Measurements from ENCODE around the gene GBA3.

Gene GBA3

DNA sequence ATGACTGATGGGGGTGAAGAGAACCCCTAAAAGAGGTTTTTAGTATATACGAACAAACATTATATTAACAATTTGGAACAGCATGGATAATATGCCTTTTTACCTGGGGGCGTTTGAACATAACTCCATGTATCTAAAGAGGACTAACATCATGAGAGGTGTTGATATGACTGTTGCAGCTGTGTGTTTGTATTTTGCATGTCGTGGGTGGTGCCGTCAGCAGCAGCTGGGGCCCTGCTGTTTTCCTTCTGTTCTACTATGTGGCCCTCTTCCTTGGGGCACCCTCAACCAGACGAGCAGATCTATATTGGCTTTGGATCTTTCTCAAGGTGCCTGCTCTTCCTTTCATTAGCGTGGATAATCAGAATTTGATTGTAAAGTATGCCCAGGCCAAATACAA lies 11.2 kb downstream of the GBA3 start:
- H3K27ac ChIP-seq (ENCODE audit: low read depth, low read length): no peak overlapping the region
- H3K9ac ChIP-seq (ENCODE audit: low read length): no peak overlapping the region
- H3K9me3 ChIP-seq (ENCODE audit: low read length): no peaks in the 10 kb centered on the region
- H3K4me1 ChIP-seq (ENCODE audit: insufficient read depth, low read length): no peaks in the 10 kb centered on the region
- H3K4me3 ChIP-seq (ENCODE audit: low read depth in 1 of 2, low read length in 2 of 2): no peak overlapping the region
- no peaks in the 10 kb centered on the region for H3K36me3 ChIP-seq (ENCODE audit: insufficient read depth, low read length)
- H3K27me3 ChIP-seq (ENCODE audit: control insufficient read depth in 1 of 2, insufficient read depth in 2 of 2, low read length in 2 of 2): no peaks in the 10 kb centered on the region

DNA sequence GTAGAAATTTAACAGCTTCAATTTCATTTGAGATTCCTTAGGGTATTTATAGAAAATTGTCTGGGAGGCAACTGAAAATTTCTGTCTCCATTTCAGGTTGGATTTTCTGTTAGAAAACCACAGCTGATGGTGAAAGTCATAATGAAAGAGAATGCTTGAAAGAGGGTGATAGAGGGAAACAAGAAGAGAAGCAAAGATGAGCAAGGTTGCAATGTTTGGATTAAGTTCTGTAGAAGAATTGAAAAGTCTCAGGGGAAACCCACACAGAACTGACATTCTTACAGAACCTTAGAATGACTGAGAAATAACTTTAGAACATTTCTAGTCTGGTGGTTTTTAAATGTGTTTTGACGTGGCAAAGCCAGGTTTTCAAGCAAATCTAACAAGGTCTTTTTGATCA lies 14.7 kb downstream of the GBA3 start:
- Histone ChIP-seq H3K27ac (ENCODE audit: low read depth, low read length) (no peak overlapping the region), H3K36me3 (ENCODE audit: insufficient read depth, low read length) (no peaks in the 10 kb centered on the region), H3K27me3 (ENCODE audit: control insufficient read depth in 1 of 2, insufficient read depth in 2 of 2, low read length in 2 of 2) (no peaks in the 10 kb centered on the region), H3K4me1 (ENCODE audit: insufficient read depth, low read length) (no peaks in the 10 kb centered on the region), H3K9me3 (ENCODE audit: low read length) (no peaks in the 10 kb centered on the region), H3K4me3 (ENCODE audit: low read depth in 1 of 2, low read length in 2 of 2) (no peak overlapping the region), H3K9ac (ENCODE audit: low read length) (no peak overlapping the region)

DNA sequence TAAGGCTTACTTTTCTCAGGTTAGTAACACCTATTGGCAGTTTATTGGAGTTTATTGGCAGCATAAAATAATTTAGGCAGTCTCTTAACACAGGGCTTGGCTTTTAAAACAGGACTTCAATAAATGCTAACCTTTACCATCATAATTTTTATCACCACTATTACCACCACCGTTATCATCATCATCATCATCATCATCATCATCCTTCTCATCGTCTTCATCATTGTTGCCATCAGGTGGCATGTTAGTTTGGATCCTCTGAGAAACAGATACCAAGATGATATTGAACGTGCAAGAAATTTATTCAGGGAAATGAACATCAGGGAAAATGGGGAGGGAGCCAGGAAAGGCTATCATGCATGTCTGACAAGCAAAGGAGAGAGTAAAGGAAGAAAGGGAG lies 16.2 kb downstream of the GBA3 start:
- Histone ChIP-seq H3K4me3 (ENCODE audit: low read depth in 1 of 2, low read length in 2 of 2) (no peak overlapping the region), H3K27me3 (ENCODE audit: control insufficient read depth in 1 of 2, insufficient read depth in 2 of 2, low read length in 2 of 2) (no peaks in the 10 kb centered on the region), H3K27ac (ENCODE audit: low read depth, low read length) (no peak overlapping the region), H3K36me3 (ENCODE audit: insufficient read depth, low read length) (no peaks in the 10 kb centered on the region), H3K4me1 (ENCODE audit: insufficient read depth, low read length) (no peaks in the 10 kb centered on the region), H3K9me3 (ENCODE audit: low read length) (no peaks in the 10 kb centered on the region), H3K9ac (ENCODE audit: low read length) (no peak overlapping the region)

DNA sequence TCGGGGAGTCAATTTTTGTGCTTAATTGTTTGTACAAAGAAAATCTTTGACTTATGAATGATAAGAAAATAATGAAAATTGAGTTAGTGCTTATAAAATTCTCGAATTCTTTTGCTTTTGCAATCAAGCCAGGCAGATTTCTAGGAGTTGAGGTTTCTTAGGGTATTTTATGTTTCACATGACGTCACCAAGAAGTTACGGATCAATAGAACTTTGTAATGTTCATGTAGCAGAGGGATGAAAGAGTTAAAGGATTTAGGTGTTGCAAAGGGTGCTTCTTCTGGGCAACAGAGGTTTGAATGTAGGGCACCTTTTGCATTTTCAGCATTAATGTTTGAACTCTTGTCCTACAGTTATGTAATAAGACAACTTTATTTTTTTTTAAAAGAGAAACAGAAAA lies 19.4 kb downstream of the GBA3 start:
- no peak overlapping the region for H3K9ac ChIP-seq (ENCODE audit: low read length)
- H3K4me3 ChIP-seq (ENCODE audit: low read depth in 1 of 2, low read length in 2 of 2): no peak overlapping the region
- H3K27ac ChIP-seq (ENCODE audit: low read depth, low read length): no peak overlapping the region
- no peaks in the 10 kb centered on the region for H3K27me3 ChIP-seq (ENCODE audit: control insufficient read depth in 1 of 2, insufficient read depth in 2 of 2, low read length in 2 of 2)
- H3K36me3 ChIP-seq (ENCODE audit: insufficient read depth, low read length): no peaks in the 10 kb centered on the region
- no peaks in the 10 kb centered on the region for H3K9me3 ChIP-seq (ENCODE audit: low read length)
- no peaks in the 10 kb centered on the region for H3K4me1 ChIP-seq (ENCODE audit: insufficient read depth, low read length)

DNA sequence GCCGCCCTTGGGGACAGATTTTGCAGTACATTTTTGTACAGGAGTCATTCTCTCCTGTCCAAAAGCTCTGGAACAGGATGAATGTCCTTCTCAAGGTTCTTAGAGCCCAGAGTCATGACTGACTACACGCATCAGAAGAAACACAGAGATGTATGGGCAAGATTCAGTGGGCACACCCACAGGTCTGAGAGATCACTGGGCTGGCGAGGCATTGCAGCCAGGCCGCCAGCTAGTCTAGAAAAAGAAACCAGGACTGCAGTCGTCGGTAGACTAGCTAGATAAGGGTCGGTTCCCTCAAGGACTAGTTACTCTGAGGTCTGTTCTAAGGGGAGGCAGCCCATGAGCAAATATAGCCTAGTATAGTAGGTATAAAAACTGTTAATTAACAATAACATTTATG lies 19.8 kb downstream of the GBA3 start:
- Histone ChIP-seq H3K9me3 (ENCODE audit: low read length) (no peaks in the 10 kb centered on the region), H3K4me3 (ENCODE audit: low read depth in 1 of 2, low read length in 2 of 2) (no peak overlapping the region)

DNA sequence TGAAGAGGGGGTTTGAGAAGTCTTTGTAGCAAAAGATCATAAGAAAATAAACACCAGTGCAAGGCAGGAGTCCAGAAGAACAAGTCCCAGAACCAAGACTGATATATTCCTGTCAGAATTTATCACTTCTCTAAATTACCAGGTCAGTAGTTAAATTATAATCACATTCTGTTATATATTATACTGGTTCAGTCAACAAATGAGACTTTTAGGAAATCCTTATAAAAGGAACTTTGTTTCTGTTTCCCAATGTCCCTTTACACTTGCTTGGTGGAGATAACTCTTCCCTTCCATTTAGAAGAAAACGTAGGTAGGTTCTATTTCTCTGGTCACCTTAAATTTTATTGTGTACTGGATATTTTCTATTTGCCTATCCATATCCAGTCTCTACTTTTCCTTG lies 21.1 kb downstream of the GBA3 start:
- Histone ChIP-seq H3K9me3 (ENCODE audit: low read length) (no peaks in the 10 kb centered on the region), H3K27ac (ENCODE audit: low read depth, low read length) (no peak overlapping the region), H3K4me3 (ENCODE audit: low read depth in 1 of 2, low read length in 2 of 2) (no peak overlapping the region), H3K36me3 (ENCODE audit: insufficient read depth, low read length) (no peaks in the 10 kb centered on the region), H3K9ac (ENCODE audit: low read length) (no peak overlapping the region), H3K4me1 (ENCODE audit: insufficient read depth, low read length) (no peaks in the 10 kb centered on the region), H3K27me3 (ENCODE audit: control insufficient read depth in 1 of 2, insufficient read depth in 2 of 2, low read length in 2 of 2) (no peaks in the 10 kb centered on the region)

More for the DNA sequence above, 19.8 kb downstream of the GBA3 start:
- H3K9ac ChIP-seq (ENCODE audit: low read length): no peak overlapping the region
- H3K27me3 ChIP-seq (ENCODE audit: control insufficient read depth in 1 of 2, insufficient read depth in 2 of 2, low read length in 2 of 2): no peaks in the 10 kb centered on the region
- no peaks in the 10 kb centered on the region for H3K36me3 ChIP-seq (ENCODE audit: insufficient read depth, low read length)
- no peaks in the 10 kb centered on the region for H3K4me1 ChIP-seq (ENCODE audit: insufficient read depth, low read length)
- no peak overlapping the region for H3K27ac ChIP-seq (ENCODE audit: low read depth, low read length)

DNA sequence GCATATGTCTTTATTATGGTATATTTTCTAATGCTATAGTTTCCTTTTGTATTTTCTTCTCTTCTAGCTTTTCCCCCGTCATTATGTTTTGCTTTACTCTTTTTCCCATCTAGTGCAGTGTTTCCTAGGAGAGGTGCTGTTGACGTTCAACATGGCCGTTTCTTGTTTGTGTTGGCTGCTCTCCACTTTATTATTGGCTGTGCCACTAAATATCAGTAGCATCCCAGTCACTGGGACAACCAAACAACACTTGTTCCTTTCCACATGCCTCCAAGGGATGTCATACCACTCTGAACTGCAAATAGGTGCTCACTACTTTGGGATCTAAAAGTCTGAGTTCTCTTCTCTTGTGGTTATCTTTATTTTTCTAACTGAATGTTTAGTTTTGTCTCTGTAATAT lies 26.5 kb downstream of the GBA3 start:
- Histone ChIP-seq H3K9me3 (ENCODE audit: low read length) (no peaks in the 10 kb centered on the region), H3K4me3 (ENCODE audit: low read depth in 1 of 2, low read length in 2 of 2) (no peak overlapping the region), H3K27ac (ENCODE audit: low read depth, low read length) (no peak overlapping the region), H3K27me3 (ENCODE audit: control insufficient read depth in 1 of 2, insufficient read depth in 2 of 2, low read length in 2 of 2) (no peaks in the 10 kb centered on the region), H3K36me3 (ENCODE audit: insufficient read depth, low read length) (no peaks in the 10 kb centered on the region), H3K9ac (ENCODE audit: low read length) (no peak overlapping the region), H3K4me1 (ENCODE audit: insufficient read depth, low read length) (no peaks in the 10 kb centered on the region)

DNA sequence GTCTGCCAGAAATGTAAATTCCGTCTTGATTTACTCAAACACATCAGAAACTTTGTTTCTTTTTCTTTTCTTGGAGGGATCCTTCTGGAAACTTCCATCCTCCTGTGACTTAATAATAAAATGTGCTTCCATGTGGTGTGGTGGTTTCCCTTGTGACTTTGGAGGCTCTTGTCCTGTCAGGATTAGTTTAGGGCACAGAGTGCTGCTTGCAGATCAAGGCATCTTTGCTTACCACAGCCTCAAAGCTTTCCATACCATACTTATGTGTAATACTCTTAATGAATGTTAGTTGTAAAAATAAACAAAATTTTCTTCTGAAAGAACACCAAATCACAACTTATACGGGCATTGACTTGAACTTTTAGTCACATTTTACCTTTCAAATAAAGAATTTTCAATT lies 27.4 kb downstream of the GBA3 start:
- Histone ChIP-seq H3K9ac (ENCODE audit: low read length) (no peak overlapping the region), H3K4me1 (ENCODE audit: insufficient read depth, low read length) (no peaks in the 10 kb centered on the region), H3K9me3 (ENCODE audit: low read length) (no peaks in the 10 kb centered on the region), H3K27me3 (ENCODE audit: control insufficient read depth in 1 of 2, insufficient read depth in 2 of 2, low read length in 2 of 2) (no peaks in the 10 kb centered on the region), H3K27ac (ENCODE audit: low read depth, low read length) (no peak overlapping the region), H3K4me3 (ENCODE audit: low read depth in 1 of 2, low read length in 2 of 2) (no peak overlapping the region), H3K36me3 (ENCODE audit: insufficient read depth, low read length) (no peaks in the 10 kb centered on the region)

DNA sequence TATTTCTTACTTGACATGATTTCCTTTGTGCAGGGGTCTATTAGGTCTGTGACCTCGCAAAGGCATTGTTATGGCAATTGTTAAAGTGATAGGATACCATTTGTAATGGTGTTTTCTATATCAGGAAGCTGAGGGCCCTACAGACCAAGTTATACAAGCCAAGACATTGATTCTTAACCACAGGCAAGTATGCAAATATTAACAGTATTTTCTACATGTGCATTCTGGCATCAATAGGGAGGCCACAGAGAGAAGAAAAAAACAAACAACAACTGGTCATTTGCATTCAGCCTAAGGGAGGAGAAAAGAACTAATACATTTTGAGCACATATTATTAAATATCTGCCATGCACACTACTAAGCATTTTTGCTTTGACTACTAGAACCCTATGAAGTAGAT lies 28.5 kb downstream of the GBA3 start:
- no peaks in the 10 kb centered on the region for H3K27me3 ChIP-seq (ENCODE audit: control insufficient read depth in 1 of 2, insufficient read depth in 2 of 2, low read length in 2 of 2)
- H3K9ac ChIP-seq (ENCODE audit: low read length): no peak overlapping the region
- H3K9me3 ChIP-seq (ENCODE audit: low read length): no peaks in the 10 kb centered on the region
- H3K27ac ChIP-seq (ENCODE audit: low read depth, low read length): no peak overlapping the region
- H3K4me3 ChIP-seq (ENCODE audit: low read depth in 1 of 2, low read length in 2 of 2): no peak overlapping the region
- H3K4me1 ChIP-seq (ENCODE audit: insufficient read depth, low read length): no peaks in the 10 kb centered on the region
- H3K36me3 ChIP-seq (ENCODE audit: insufficient read depth, low read length): no peaks in the 10 kb centered on the region

DNA sequence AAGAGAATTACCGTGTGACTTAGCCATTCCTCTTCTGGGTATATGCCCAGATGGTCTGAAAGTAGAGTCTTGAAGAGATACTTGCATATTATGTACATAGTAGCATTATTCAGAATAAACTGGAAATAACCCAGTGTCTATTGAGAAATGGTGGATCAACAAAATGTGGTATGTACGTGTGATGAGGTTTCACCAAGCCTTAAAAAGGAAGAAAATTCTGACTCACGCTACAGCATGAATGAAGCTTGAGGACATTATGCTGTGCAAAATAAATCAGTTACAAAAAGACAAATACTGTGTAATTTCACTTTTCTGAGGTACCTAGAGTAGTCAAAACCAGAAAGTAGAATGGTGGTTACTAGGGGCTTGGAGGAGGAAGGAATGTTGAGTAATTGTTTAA lies 37.3 kb downstream of the GBA3 start:
- Histone ChIP-seq H3K4me1 (ENCODE audit: insufficient read depth, low read length) (no peaks in the 10 kb centered on the region), H3K36me3 (ENCODE audit: insufficient read depth, low read length) (no peaks in the 10 kb centered on the region), H3K27me3 (ENCODE audit: control insufficient read depth in 1 of 2, insufficient read depth in 2 of 2, low read length in 2 of 2) (no peaks in the 10 kb centered on the region), H3K4me3 (ENCODE audit: low read depth in 1 of 2, low read length in 2 of 2) (no peak overlapping the region), H3K9ac (ENCODE audit: low read length) (no peak overlapping the region), H3K9me3 (ENCODE audit: low read length) (no peaks in the 10 kb centered on the region), H3K27ac (ENCODE audit: low read depth, low read length) (no peak overlapping the region)

DNA sequence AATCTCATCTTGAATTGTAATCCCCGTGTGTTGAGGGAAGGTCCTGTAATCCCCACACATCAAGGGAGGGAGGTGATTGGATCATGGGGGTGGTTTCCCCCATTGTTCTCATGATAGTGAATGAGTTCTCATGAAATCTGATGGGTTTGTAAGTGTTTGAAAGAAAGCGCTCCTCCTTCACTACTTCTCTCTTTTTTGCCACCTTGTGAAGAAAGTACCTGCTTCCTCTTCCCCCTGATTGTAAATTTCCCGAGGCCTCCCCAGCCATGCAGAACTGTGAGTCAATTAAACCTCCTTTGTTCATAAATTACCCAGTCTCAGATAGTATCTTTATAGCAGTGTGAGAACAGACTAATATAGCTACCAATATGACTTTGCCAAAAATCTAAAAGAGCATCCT lies 41.1 kb downstream of the GBA3 start:
- Histone ChIP-seq H3K4me3 (ENCODE audit: low read depth in 1 of 2, low read length in 2 of 2) (no peak overlapping the region), H3K9ac (ENCODE audit: low read length) (no peak overlapping the region)

DNA sequence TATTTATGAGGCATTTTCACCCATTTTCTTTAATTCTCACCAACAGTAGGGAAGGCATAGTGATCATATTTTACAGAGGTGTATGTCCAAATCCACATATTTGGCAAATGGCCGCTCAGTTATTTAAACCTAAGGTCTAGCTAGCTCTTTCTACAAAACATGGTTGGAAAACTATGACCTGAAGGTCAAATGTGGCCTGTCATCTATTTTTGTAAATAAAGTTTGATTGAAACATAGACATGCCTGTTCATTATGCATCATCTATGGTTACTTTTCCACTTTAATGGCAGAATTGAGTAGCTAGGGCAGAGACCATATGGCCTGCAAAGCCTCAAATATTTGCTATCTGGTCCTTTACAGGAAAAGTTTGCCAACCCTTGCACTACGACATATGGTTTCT lies 44.2 kb downstream of the GBA3 start:
- Histone ChIP-seq H3K9me3 (ENCODE audit: low read length) (no peaks in the 10 kb centered on the region), H3K36me3 (ENCODE audit: insufficient read depth, low read length) (no peaks in the 10 kb centered on the region), H3K4me1 (ENCODE audit: insufficient read depth, low read length) (no peaks in the 10 kb centered on the region), H3K27ac (ENCODE audit: low read depth, low read length) (no peak overlapping the region), H3K4me3 (ENCODE audit: low read depth in 1 of 2, low read length in 2 of 2) (no peak overlapping the region), H3K27me3 (ENCODE audit: control insufficient read depth in 1 of 2, insufficient read depth in 2 of 2, low read length in 2 of 2) (no peaks in the 10 kb centered on the region), H3K9ac (ENCODE audit: low read length) (no peak overlapping the region)

More for the DNA sequence above, 41.1 kb downstream of the GBA3 start:
- Histone ChIP-seq H3K36me3 (ENCODE audit: insufficient read depth, low read length) (no peaks in the 10 kb centered on the region), H3K4me1 (ENCODE audit: insufficient read depth, low read length) (no peaks in the 10 kb centered on the region), H3K27me3 (ENCODE audit: control insufficient read depth in 1 of 2, insufficient read depth in 2 of 2, low read length in 2 of 2) (no peaks in the 10 kb centered on the region), H3K27ac (ENCODE audit: low read depth, low read length) (no peak overlapping the region), H3K9me3 (ENCODE audit: low read length) (no peaks in the 10 kb centered on the region)

Data from muscle layer of colon (tissue), 2 donors.